Upper lobe of left lung (tissue), 4 donors: ENCODE measurements around the gene MIAT.

Source experiments
- EP300 ChIP-seq, 4 donors: sonication (generic); formaldehyde crosslinking; IDR thresholded peaks; one replicate each; pipeline ENCODE4 v1.5.1; 2017; ENCODE audit warnings: antibody characterized with exemption in 4 of 4, control low read depth in 2 of 4
- POLR2A ChIP-seq, 4 donors: fragments of 450-650 bp; IDR thresholded peaks; one replicate each; pipeline ENCODE4 v1.5.1; 2016 to 2017; ENCODE audit warnings: antibody characterized with exemption in 4 of 4, mild to moderate bottlenecking in 2 of 4
- POLR2AphosphoS5 ChIP-seq, 2 donors: sonication (generic); formaldehyde crosslinking; IDR thresholded peaks; one replicate each; pipeline ENCODE4 v1.5.1; 2017; ENCODE audit warnings: antibody characterized with exemption in 2 of 2
- TF ChIP-seq, protein P1 (sequence below), 6 experiments: fragments of 450-650 bp in 4 of 6; fragments of 200-600 bp in 2 of 6; sonication (generic) in 2 of 6; IDR thresholded peaks; one replicate each; pipeline ENCODE4 v1.5.1; 2016 to 2019; ENCODE audit warnings: antibody characterized with exemption in 6 of 6

GRCh38 chr22:26642465-26643417 lies 14.6 kb upstream of the MIAT start:
- TF ChIP-seq, protein P1, sequence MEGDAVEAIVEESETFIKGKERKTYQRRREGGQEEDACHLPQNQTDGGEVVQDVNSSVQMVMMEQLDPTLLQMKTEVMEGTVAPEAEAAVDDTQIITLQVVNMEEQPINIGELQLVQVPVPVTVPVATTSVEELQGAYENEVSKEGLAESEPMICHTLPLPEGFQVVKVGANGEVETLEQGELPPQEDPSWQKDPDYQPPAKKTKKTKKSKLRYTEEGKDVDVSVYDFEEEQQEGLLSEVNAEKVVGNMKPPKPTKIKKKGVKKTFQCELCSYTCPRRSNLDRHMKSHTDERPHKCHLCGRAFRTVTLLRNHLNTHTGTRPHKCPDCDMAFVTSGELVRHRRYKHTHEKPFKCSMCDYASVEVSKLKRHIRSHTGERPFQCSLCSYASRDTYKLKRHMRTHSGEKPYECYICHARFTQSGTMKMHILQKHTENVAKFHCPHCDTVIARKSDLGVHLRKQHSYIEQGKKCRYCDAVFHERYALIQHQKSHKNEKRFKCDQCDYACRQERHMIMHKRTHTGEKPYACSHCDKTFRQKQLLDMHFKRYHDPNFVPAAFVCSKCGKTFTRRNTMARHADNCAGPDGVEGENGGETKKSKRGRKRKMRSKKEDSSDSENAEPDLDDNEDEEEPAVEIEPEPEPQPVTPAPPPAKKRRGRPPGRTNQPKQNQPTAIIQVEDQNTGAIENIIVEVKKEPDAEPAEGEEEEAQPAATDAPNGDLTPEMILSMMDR (IDR thresholded peaks at IDR 0.05) = peak in 3 of 6 experiments; percentile 29 to 32 (median 29)
- TF ChIP-seq POLR2AphosphoS5 (IDR thresholded peaks at IDR 0.05) (peak in 1 of 2 donors; percentile 71), POLR2A (IDR thresholded peaks at IDR 0.05) (no peak), EP300 (IDR thresholded peaks at IDR 0.05) (peak in 3 of 4 donors; percentile 14 to 78 (median 69))
